COR-L47 (cell line): ENCODE results near the gene RFLNA.

ENCODE experiments used
- DNase-seq: peaks from one replicate; lab custom pipeline; 2025; lab: John Stamatoyannopoulos, UW

RFLNA gene

DNA sequence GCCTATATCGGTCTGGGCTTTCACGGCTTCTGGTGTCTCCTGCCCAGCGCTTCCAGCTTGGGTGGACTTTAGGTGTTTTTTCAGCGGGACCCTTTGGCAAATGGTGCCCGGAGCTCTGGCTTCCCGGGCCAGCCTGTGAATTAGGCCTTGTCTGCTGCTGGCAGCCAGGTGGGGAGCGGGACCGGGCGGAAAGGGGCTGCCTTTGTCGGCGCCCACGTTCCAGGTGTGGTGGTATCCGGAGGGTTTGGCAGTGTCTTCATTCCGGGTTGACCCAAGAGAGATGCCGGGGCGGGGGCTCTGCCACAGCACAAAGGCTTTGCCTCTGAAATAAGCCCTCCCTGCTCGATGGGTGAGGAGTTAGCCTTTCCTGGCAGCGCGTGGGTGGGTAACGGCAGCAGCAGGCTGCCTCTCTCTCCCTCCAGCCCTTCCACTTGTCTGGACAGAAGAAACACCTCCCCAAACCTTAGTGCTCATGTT, 9.5 kb downstream of the RFLNA start:
- DNase-seq = no peak

DNA sequence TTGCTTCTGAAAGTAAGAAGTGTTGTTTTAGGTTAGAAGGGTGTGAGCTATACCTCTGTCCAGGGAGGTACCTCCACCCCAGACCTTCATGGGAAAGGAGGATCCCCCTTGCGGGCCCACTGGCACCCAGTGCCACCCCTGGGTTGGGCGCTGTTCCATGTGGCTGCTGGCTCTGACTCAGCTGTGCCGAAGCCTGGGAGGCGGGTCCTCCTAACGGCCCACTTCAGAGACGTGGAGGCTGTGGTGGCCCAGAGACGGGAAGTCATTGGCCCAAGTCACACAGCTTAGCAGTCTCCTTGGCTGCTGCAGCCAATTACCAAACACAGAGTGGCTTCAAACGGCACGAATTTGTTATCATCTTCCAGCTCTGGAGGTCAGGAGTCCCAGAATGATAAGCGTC, 10.2 kb downstream of the RFLNA start:
- DNase-seq = no peak

DNA sequence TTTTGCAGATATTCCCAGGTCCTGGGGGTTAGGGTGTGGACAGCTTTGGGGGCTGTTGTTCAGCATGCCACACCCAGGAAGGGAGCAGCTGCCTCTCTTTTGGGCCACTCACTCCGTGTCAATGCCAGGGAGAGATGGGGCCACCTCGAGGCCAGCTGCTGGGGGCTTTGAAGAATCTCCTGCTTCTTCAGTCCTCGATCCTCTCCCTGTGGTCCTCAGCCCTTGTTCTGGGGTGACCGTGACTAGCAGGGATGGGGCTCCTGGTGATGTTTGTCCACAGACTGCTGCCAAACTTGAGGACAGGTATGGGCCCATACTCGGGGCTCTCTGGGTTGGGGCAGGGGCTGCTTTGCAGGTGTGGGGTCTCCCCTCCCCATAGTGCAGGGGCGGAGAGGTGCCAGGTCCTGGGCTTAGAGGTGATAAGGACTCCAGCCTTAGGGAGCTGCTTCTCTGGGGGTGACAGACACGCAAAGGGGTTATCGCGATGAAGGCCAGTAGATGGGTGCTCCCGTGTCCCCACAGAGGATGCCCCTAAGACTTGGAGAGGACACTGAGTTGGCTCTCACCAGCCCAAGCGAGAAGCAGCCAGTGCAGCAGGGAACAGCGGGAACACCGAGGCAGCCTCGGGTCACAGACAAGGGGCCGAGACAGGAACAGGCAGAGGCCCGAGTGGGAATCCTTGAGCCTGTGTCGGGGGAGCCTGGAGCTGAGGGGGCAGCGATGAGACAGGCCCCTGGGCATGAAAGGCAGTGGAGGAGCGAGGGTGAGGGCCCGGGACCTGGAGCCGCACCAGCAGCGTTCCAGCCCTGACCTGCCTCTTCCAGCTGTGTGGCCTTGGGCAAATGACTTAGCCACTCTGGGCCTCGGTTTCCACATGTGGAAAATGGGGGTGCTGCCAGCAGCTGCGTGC, 11.1 kb downstream of the RFLNA start:
- DNase-seq = no peak

DNA sequence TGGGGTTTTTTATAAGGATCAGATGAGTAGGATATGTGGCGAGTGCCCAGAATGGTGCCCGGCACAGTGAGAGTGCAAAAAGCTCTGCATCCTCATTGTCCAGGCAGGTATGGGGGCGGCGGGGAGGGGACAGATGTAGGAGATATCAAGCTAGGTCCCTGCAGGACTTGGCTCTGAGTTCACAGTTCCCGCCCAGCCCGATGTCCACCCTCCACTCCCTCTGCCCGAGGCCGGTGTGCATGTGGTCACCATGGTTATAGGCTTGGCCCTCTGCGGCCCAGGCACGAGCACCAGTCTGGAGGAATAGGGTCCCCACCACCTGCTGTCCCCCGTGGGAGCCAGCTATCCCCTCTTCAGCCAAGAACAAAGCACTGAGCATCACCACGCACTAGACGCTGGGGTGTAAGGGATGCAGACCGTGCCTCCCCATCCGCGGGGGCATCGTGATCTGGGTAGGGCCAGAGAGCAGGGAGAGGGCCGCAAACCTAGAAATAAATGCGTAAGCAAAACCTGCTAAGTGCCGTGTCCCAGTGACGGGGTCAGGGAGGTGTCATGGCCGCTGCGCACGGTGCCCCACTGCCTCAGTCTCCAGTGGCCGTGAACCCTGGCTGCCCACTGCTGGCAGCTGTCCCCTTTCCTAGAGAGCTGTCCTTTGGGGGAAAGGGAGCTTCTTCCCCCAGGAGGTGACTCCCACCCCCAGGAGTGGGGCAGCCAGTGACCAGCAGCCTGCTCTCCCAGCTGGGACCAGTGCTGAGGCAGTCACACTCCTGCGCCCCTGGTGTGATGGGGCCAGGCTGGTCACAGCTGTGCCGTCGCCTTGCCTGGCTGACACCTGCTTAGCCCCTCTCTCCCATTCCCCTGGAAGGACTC, 12.0 kb downstream of the RFLNA start:
- no peak for DNase-seq

DNA sequence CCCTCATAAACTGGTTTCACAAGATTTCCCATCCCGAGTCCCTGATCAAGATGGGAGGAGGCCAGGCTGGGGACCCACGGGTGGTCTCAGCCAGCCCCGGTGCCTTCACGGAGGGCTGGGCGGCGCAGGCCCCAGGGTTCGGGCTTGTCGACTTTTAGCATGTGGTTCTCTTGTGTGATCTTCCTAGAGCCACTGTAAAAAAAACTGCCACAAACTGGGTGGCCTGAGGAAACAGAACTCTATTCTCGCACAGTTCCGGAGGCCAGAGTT, 12.6 kb downstream of the RFLNA start:
- DNase-seq = no peak

DNA sequence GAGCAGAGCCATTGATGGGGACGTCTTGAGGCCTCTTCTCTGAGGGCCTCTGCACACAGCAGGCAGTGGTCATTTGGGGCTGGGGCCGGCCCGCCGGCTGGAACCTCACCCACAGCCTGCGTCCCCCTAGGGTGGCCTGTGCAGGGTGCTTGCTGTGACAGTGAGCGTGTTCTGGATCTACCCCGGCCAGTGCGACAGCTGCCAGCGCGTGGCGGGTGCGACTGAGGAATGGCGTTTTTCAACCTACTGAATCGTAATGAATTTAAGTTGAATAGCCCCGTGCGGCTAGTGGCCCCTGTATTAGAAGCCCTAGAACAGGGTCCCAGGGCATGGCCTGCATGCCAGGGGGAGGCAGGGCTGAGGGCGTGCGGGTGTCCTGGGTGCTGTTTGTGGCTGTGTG, 13.8 kb downstream of the RFLNA start:
- DNase-seq = no peak

DNA sequence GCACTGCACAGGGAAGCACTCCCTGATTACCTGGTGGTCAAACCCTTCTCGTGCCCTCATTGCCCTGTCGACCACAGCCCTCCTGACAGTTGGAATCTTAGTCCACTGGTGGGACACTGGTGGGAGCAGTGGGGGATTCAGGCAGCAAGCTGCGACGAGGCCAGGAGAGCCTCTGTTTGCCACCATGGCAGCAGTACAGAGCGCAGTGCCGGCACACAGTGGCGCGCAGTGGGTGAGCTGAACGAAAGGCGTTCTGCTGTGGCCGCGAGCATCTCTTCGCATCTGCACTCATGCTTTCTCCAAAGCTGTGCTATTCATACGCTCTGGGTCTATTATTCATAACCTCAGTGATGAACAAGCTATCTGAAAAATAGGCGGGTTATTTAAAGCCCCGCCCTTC, 14.3 kb downstream of the RFLNA start:
- no peak for DNase-seq

DNA sequence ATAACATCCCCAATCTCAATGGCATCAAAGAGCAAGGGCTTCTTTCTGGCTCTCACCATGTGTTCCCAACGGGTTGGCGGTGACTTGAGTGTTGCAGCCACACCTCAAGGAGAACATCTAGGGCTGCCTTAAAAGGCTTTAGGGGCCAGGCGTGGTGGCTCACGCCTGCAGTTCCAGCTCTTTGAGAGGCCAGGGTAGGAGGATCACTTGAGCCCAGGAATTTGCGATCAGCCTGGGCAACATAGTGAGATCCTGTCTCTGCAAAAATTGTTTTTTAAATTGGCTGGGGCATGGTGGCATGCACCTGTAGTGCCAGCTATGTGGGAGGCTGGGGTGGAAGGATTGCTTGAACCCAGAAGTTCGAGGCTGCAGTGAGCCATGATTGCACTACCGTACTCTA, 14.9 kb downstream of the RFLNA start:
- DNase-seq = no peak

DNA sequence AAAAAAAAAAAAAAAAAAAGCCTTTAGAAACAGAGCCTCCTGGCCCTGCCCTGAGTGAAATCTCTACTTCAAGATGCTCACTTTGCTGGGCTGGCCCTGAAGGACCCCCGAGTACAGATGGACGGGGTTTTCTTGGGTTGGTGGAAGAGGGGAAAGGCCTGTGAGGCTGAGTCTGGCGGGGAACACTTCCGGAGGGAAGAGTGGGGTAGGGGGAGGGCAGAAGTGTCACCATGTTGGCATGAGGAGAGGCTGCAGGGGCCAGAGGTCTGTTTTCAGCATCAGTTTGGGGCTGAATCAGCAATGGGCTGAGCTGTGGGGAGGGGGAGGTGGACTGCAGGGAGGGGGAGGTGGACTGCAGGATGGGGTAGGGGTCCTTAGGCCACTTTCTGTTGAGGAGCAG, 15.3 kb downstream of the RFLNA start:
- no peak for DNase-seq

DNA sequence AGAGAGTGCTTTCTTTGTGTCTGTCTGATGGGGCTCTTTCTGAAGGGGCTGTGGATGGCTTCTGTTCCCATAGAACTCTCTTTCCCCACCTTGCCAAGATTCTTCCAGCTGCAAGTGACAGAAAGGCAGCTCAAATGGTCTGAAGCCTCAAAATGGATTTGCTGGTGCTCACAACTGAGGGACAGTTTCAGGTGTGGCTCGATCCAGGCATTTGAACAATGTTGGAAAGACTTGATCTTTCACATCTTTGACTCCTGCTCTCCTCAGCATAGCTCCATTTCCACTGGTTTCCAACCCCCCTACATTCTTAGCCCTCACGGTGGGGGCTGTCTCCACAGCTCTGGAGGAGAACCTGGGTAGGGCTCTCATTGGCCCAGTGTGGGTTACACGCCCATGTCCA, 15.9 kb downstream of the RFLNA start:
- DNase-seq = no peak

DNA sequence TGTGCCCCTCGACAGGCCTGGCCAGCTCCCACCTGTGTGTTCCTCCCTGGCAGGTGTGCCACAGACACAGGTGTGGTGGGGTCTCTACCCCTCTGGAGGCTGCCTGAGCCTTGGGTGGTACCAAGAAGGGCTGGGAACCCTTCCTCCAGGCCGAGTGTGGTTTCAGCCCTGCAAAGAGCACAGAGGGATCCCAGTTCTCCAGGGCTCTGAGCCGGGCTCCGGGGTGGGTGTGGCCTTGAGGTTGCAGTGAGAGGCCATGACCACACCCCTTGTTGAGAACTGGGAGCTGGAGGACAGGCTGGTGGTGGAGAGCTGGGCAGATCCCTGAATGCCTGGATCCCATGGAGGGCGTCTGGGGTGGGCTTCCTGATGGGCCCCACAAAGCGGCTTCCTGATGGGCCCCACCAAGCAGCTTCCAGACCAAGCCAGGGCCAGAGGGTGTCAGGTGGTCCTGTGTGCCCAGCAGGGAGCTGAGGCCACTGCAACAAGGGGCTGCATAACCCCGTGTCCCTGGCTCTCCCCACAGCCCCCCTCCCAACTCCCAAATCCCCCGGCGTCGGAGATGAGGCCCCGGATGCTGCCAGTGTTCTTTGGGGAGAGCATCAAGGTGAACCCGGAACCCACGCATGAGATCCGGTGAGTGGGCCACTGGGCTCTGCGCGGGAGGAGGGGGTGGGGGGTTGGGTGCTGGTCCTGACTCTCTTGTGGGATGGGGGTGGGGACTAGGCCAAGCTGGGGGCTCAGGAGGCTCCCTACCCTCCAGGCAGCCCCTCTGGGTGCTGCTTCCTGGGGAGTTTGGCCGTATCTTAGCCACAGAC, 16.6 kb downstream of the RFLNA start:
- DNase-seq = no peak

DNA sequence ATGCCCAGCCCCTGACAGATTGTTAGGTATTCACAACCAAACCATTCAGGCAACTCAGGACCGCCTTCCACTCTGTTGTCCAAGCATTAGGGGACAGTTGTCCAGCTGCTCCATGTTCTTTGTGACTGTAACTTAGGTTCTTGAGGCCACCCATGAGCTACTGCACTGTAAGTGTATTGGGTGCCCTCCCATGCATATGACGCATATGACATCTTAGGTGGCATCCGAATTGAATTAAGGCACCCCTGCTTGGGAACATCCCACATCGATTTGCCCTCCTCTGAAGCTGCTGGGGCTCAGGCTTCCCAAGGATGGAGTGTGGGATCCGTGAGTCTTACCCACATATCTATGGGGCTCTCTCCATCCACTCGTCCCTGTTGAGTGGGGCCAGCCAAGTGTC, 17.7 kb downstream of the RFLNA start:
- no peak for DNase-seq

DNA sequence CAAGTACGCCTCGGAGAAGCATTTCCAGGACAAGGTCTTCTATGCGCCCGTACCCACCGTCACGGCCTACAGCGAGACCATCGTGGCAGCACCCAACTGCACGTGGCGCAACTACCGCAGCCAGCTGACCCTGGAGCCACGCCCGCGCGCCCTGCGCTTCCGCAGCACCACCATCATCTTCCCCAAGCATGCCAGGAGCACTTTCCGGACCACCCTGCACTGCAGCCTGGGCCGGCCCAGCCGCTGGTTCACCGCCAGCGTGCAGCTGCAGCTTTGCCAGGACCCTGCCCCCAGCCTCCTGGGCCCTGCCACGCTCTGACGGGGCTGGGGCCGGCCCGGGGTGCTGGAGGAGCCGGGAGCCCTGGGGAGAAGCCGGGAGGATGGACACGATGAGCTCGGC, 19.3 kb downstream of the RFLNA start:
- DNase-seq = no peak

DNA sequence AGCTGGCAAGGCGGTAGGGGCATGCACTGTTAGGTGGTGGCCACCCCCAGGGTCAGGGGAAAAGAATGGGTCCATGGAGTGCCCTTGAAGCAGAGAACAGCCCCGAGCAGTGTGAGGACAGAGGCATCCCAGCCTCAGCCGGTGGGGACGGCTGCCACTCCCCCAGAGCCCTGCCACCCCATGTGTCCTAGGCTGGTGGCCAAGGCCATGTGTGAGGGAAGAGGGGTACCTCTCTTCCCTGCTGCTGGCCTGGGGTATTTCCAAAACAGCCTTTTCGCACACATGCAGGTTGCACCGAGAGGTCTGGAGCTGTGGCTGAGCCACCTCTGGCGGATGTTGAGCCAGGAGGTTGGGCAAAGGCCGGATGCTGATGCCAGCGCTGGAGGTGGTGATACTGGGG, 19.9 kb downstream of the RFLNA start:
- DNase-seq = no peak

DNA sequence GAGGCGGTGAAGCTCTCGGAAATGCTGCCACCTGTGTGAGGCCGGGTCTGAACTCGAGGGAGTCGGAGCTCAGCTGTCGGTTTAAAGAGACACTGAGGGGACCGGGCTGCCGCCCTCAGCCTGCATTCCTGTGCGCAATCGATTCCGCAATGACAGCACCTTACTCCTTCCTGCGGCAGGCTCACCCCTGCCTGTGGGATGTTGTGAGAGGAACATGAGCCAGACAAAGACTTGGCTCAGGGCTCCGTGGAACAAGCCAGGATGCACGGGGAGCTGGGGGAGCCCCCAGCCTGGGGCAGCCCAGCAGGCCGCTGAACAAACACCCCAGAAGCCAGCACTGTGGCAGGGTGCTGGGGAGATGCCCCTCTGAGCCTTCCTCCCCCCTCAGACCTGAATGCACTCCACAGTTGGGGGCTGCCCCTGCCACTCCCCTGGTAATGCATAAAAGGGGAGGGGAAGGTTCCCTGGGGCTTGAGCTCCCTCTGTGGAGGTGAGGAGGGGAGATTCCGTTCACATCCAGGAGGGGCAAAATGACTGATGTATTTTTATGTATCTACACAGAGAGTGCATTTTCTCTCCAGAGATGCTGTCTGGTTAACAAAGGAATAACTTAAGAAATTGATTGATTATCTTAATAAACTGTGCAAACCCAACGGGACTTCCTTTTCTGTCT, 20.6 kb downstream of the RFLNA start:
- DNase-seq = no peak

DNA sequence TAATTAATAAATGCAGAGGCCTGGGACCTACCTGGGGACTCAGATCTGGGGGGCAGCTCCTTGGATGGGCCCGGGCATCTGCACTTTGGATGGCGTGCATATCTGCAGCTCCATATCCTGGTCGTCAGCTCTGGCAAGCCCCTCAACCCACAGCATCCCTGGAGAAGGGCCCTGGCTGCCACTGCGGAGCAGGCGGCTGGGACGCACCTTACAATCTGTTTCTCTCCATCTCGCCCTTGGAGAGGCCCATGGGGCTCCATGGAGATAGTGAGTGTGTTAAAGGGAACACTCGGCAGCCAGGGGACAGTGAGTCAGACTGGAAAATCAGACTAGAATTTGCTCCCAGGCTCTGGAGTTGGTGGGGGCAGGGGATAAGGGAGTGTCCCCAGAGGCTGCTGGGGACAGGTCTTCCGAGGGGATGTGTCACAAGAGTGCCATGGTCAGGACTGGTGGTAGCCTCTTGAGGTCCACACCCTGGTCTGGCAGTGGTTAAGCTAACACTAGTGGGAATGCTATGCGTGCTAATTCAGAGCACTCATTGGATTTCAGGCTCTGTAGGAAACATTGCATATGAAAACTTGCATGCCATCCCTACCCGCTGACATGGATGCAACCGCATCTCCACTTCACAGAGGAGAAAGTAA, 21.5 kb downstream of the RFLNA start:
- DNase-seq = no peak

DNA sequence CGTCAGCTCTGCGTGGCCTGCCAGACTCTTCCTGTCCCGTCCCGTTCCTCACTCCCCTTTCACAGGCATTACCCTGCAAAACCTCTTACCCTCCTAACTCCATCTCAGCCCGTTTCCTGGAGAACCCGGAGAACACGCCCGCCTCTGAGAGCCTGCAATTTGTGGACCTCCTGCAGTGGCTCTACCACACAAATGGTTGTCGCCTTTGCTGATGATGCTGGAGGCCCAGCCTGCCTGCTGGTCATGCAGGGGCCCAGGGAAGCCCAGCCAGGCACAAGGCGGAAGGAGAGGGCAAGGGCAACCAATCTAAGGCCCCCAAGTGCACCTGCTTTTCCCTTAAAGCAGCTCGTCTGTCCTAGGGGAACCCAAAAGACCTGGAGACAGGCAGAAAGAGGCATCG, 22.5 kb downstream of the RFLNA start:
- DNase-seq = no peak

DNA sequence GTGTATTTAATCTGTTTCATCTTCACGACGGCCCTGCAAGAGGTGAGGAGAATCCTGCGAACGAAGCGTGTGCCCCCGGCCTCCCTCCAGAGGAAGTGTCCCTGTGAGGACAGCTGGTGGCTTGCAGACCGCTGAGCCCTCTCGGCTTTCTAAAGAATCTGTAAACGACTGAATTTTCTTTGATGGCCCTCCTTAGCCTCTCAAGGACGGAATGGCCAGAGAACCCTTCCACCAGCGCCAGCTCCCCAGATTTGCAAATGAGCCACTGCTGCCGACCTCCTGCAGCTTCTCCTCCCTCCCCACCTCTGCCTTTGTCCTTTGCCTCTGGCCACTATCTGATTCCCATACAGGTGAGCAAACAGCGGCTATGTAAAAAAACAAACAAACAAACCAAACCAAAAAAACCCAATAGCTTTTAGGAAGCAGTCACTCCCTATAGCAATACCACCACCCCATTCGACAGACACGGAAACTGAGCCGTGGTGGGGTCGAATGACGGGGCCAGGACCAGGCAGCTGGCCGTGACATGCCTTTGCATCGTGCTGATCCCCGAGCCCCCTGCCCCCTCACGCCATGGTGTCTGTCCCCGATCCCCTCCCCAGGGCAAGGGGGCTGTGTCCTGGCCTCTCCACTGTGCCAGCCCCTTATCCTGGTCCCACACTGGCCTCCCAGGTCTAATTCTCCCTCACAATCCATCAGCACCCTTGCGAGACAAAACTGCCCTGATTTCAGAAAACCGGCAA, 23.6 kb downstream of the RFLNA start:
- DNase-seq = no peak

DNA sequence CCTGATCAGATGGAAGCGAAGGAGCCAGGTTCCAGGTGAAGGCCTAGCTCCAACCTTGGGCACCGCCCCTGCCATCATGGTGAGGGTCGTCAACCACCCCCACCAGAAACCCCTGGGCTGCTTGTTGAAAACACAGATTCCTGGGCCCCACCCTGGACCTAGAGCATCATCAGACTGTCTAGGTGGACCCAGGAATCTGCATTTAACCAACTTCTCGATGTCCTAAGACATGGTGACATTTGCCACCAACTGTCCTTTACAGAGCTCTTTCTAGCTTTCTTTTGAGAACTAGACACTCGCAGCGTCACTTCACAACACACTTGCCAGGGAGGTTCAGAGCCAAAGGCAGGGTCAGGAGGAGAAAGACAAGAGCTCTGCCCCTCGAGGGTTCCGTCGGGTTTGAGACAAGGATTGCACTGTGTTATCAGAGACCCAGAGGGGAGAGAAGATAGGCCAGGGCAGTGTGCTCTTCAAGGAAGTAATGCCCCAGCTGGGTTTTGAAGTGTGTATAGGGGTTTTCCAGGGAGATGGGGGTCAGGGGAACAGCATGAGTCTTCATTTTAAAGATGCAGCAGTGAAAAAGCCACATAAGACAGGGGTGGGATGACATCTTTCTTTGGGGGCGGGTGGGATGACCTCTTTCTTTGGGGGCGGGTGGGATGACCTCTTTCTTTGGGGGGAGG, 24.6 kb downstream of the RFLNA start:
- no peak for DNase-seq

DNA sequence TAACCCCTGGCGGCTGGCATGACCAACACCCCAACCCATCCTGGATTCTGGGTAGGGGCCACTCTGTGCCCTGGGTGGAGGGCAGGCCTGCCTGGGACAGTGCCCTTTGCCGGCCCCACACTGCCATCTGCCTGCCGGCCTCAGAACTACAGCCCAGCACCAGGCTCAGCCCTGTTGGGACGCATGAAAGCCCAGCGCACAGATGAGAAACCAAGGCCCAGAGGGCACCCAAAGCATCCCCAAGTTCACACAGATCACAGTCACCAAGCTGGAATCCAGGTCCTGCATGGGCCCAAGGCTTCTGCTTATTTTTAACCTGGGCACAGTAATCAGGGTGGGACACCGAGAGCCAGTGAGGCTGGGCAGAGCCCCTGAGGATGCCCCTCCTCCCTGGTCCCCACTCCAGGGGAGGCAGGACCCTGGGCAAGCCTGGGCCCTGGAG, 26.2 kb downstream of the RFLNA start:
- DNase-seq = no peak
